Measurements from ENCODE around the gene LAD1. TPM values are rescaled to one million over a fixed set of nuclear protein-coding genes. Genes with fewer than 3 reads are reported as not detected.

LAD1 gene
- polyA plus RNA-seq, 1 donor from 2014 or later, result not detected

GRCh38 chr1:201400852-201401230, 1.7 kb upstream of the LAD1 start:
- peaks cover 50% of the 10 kb centered on the region for H3K27me3 ChIP-seq (ENCODE audit: insufficient read depth, low read depth, low read length)
- H3K9me2 ChIP-seq (ENCODE audit: insufficient read depth, low read length), result no peaks in the 10 kb centered on the region
- H4K20me1 ChIP-seq (ENCODE audit: insufficient read depth), result no peaks in the 10 kb centered on the region
- H3K4me3 ChIP-seq (ENCODE audit: low read length), result no peak overlapping the region
- H3K9ac ChIP-seq (ENCODE audit: low read length), result no peak overlapping the region
- no peaks in the 10 kb centered on the region for H3K9me3 ChIP-seq (ENCODE audit: low read length)
- H3K4me2 ChIP-seq (ENCODE audit: low read length), result no peak overlapping the region
- no peak overlapping the region for H2AFZ ChIP-seq (ENCODE audit: low read depth, low read length)
- H3K27ac ChIP-seq (ENCODE audit: low read length), result no peak overlapping the region
- H3K36me3 ChIP-seq (ENCODE audit: insufficient read depth, low read length), result no peaks in the 10 kb centered on the region
- H3K79me2 ChIP-seq (replicated peaks; ENCODE audit: insufficient read depth, low read length), result no peaks in the 10 kb centered on the region
- TF ChIP-seq, protein P1, sequence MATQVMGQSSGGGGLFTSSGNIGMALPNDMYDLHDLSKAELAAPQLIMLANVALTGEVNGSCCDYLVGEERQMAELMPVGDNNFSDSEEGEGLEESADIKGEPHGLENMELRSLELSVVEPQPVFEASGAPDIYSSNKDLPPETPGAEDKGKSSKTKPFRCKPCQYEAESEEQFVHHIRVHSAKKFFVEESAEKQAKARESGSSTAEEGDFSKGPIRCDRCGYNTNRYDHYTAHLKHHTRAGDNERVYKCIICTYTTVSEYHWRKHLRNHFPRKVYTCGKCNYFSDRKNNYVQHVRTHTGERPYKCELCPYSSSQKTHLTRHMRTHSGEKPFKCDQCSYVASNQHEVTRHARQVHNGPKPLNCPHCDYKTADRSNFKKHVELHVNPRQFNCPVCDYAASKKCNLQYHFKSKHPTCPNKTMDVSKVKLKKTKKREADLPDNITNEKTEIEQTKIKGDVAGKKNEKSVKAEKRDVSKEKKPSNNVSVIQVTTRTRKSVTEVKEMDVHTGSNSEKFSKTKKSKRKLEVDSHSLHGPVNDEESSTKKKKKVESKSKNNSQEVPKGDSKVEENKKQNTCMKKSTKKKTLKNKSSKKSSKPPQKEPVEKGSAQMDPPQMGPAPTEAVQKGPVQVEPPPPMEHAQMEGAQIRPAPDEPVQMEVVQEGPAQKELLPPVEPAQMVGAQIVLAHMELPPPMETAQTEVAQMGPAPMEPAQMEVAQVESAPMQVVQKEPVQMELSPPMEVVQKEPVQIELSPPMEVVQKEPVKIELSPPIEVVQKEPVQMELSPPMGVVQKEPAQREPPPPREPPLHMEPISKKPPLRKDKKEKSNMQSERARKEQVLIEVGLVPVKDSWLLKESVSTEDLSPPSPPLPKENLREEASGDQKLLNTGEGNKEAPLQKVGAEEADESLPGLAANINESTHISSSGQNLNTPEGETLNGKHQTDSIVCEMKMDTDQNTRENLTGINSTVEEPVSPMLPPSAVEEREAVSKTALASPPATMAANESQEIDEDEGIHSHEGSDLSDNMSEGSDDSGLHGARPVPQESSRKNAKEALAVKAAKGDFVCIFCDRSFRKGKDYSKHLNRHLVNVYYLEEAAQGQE (IDR thresholded peaks at IDR 0.05; ENCODE audit: borderline replicate concordance), result no peak
- no peak for TF ChIP-seq POLR2AphosphoS5 (IDR thresholded peaks at IDR 0.05)
- TF ChIP-seq SMC3 (conservative IDR thresholded peaks at IDR 0.05; ENCODE audit: poor library complexity), result no peak
- TF ChIP-seq, protein P2, sequence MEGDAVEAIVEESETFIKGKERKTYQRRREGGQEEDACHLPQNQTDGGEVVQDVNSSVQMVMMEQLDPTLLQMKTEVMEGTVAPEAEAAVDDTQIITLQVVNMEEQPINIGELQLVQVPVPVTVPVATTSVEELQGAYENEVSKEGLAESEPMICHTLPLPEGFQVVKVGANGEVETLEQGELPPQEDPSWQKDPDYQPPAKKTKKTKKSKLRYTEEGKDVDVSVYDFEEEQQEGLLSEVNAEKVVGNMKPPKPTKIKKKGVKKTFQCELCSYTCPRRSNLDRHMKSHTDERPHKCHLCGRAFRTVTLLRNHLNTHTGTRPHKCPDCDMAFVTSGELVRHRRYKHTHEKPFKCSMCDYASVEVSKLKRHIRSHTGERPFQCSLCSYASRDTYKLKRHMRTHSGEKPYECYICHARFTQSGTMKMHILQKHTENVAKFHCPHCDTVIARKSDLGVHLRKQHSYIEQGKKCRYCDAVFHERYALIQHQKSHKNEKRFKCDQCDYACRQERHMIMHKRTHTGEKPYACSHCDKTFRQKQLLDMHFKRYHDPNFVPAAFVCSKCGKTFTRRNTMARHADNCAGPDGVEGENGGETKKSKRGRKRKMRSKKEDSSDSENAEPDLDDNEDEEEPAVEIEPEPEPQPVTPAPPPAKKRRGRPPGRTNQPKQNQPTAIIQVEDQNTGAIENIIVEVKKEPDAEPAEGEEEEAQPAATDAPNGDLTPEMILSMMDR (IDR thresholded peaks at IDR 0.05; ENCODE audit: poor library complexity, severe bottlenecking), result no peak
- TF ChIP-seq EP300 (conservative IDR thresholded peaks at IDR 0.05; ENCODE audit: poor library complexity, severe bottlenecking), result no peak
- no peak for TF ChIP-seq MXI1 (conservative IDR thresholded peaks at IDR 0.05; ENCODE audit: poor library complexity, severe bottlenecking)
- no peak for TF ChIP-seq EZH2 (IDR thresholded peaks at IDR 0.05; ENCODE audit: borderline replicate concordance, insufficient read depth, low read length, poor library complexity, severe bottlenecking)
- no peak for TF ChIP-seq TAF1 (IDR thresholded peaks at IDR 0.05; ENCODE audit: low read depth)
- TF ChIP-seq RAD21 (conservative IDR thresholded peaks at IDR 0.05), result no peak
- H3F3A ChIP-seq (ENCODE audit: insufficient read depth, low read length, poor library complexity, severe bottlenecking), result no peaks in the 10 kb centered on the region

GRCh38 chr1:201400212-201400851, 1.2 kb upstream of the LAD1 start:
- no peaks in the 10 kb centered on the region for H3K79me2 ChIP-seq (replicated peaks; ENCODE audit: insufficient read depth, low read length)
- no peak overlapping the region for H3K4me2 ChIP-seq (ENCODE audit: low read length)
- TF ChIP-seq MXI1 (conservative IDR thresholded peaks at IDR 0.05; ENCODE audit: poor library complexity, severe bottlenecking), result no peak
- TF ChIP-seq, protein P2 (IDR thresholded peaks at IDR 0.05; ENCODE audit: poor library complexity, severe bottlenecking), result no peak
- TF ChIP-seq EP300 (conservative IDR thresholded peaks at IDR 0.05; ENCODE audit: poor library complexity, severe bottlenecking), result no peak
- TF ChIP-seq RAD21 (conservative IDR thresholded peaks at IDR 0.05), result no peak
- TF ChIP-seq EZH2 (IDR thresholded peaks at IDR 0.05; ENCODE audit: borderline replicate concordance, insufficient read depth, low read length, poor library complexity, severe bottlenecking), result no peak
- no peak for TF ChIP-seq POLR2AphosphoS5 (IDR thresholded peaks at IDR 0.05)
- no peak for TF ChIP-seq SMC3 (conservative IDR thresholded peaks at IDR 0.05; ENCODE audit: poor library complexity)
- TF ChIP-seq TAF1 (IDR thresholded peaks at IDR 0.05; ENCODE audit: low read depth), result no peak
- no peaks in the 10 kb centered on the region for H3K9me3 ChIP-seq (ENCODE audit: low read length)
- no peaks in the 10 kb centered on the region for H4K20me1 ChIP-seq (ENCODE audit: insufficient read depth)
- no peak overlapping the region for H3K4me3 ChIP-seq (ENCODE audit: low read length)
- H3K27me3 ChIP-seq (ENCODE audit: insufficient read depth, low read depth, low read length), result peaks cover 50% of the 10 kb centered on the region
- no peaks in the 10 kb centered on the region for H3K36me3 ChIP-seq (ENCODE audit: insufficient read depth, low read length)
- H2AFZ ChIP-seq (ENCODE audit: low read depth, low read length), result no peak overlapping the region
- no peak overlapping the region for H3K9ac ChIP-seq (ENCODE audit: low read length)
- no peaks in the 10 kb centered on the region for H3F3A ChIP-seq (ENCODE audit: insufficient read depth, low read length, poor library complexity, severe bottlenecking)
- H3K9me2 ChIP-seq (ENCODE audit: insufficient read depth, low read length), result no peaks in the 10 kb centered on the region
- no peak overlapping the region for H3K27ac ChIP-seq (ENCODE audit: low read length)

All from neural cell (in vitro differentiated cells).